Right lobe of liver (tissue), 6 donors: Measurements from ENCODE around the gene AP1B1. TPM values are rescaled to one million over a fixed set of nuclear protein-coding genes. Genes with fewer than 3 reads are reported as not detected.

ENCODE experiments used
- ATAC-seq, 4 donors: fragments of 200-7000 bp; cut with Tn5 transposase; one replicate each; pipeline ENCODE4 v1.9.1; 2020; ENCODE audit warnings: mild to moderate bottlenecking in 4 of 4, moderate library complexity in 4 of 4
- DNase-seq, 3 donors: peaks; one replicate each; pipeline ENCODE4 v3.0.0-alpha.2; 2020
- H3K27ac ChIP-seq, 3 donors: fragments of 200-600 bp; one replicate each; pipeline ENCODE4 v1.8.0; 2022
- H3K27me3 ChIP-seq, 2 donors: fragments of 200-600 bp; one replicate each; pipeline ENCODE4 v1.8.0; 2022
- H3K36me3 ChIP-seq, 4 donors: fragments of 200-600 bp; sonication (generic) in 1 of 4; one replicate each; pipeline versions ENCODE4 v1.5.1 to v1.8.0; 2017 to 2022; ENCODE audit warnings: control low read depth in 1 of 4
- H3K4me1 ChIP-seq, 4 donors: fragments of 200-600 bp; sonication (generic) in 1 of 4; one replicate each; pipeline versions ENCODE4 v1.5.1 to v1.8.0; 2017 to 2022; ENCODE audit warnings: control low read depth in 1 of 4
- H3K4me3 ChIP-seq, 3 donors: fragments of 200-600 bp; one replicate each; pipeline ENCODE4 v1.8.0; 2022
- H3K9me3 ChIP-seq, 4 donors: fragments of 200-600 bp; sonication (generic) in 1 of 4; one replicate each; pipeline versions ENCODE4 v1.5.1 to v1.8.0; 2017 to 2022; ENCODE audit warnings: control low read depth in 1 of 4
- POLR2A ChIP-seq: fragments of 450-650 bp; IDR thresholded peaks from one replicate; pipeline ENCODE4 v1.6.1; 2017; ENCODE audit warnings: antibody characterized with exemption, mild to moderate bottlenecking
- whole genome bisulfite sequencing: methylation state at CpG from one replicate; pipeline ENCODE4 v1.1.6; 2018; ENCODE audit warnings: low coverage, low lambda C conversion rate; ENCODE audit not compliant: insufficient coverage; ENCODE audit errors: missing lambda C conversion rate; 5-methylcytosine and 5-hydroxymethylcytosine counted together
- intact Hi-C, 2 donors: fragments of 100-400 bp; cut with DNase I; formaldehyde crosslinking; loops; one replicate each; pipeline versions ENCODE4 v1.11.2 to v1.14.1; 2022
- total RNA-seq, 6 experiments: library from RNA; depleted of rRNA in 2 of 6; stranded (reverse); fragments of >200 nt in 2 of 6; fragmentation: NEBNext Ultra II Directional in 3 of 6; extraction: Animal tissue kit (Norgen Biotek cat#: 25700) in 3 of 6; gene quantifications; one replicate each; pipeline versions ENCODE4 v1.1.0 to v1.2.4, GENCODE V29; 2016 to 2023
- TF ChIP-seq, protein P1 (sequence below), 4 donors: fragments of 200-600 bp in 3 of 4; fragments of 450-650 bp in 1 of 4; IDR thresholded peaks; one replicate each; pipeline versions ENCODE4 v1.5.1 to v1.8.0; 2016 to 2022; ENCODE audit warnings: antibody characterized with exemption in 4 of 4, mild to moderate bottlenecking in 2 of 4
- donor health status: DM: no; HTN: yes; CAD: no.
- donor health status: DM: no; HTN: no; CAD: no.
- donor health status: DM: no; HTN: no; CAD: no.
- donor health status: DM: no; HTN: yes; CAD: no.
- donor health status: DM: no; HTN: yes; CAD: no.

The AP1B1 gene
- total RNA-seq, 6 experiments from 2014 or later: 35.7 to 63.2 (median 44.4) TPM

DNA sequence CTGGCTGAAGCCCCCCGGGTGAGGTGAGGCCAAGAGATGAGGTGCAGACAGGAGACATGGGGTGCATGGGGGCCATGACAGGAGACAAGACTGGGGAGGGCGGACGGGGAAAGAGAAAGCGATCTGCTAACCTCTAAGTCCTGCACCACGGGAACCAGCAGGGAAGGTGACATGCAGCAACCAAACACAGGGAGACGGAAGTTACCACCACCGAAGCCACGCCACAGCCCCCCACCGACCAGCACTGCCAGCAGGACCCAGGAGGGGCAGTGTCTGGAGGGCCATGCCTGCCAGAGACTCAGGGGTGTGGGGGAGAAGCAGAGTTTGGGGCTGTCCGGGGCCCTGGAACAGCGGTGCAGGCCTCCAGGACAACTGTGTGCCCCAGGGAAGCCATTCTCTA is 58.8 kb downstream of the AP1B1 start:
- Histone ChIP-seq H3K9me3 (no peaks in the 10 kb centered on the region), H3K4me1 (peaks cover 0 to 5% (median 2%) of the 10 kb centered on the region in 4 donors), H3K27ac (no peak overlapping the region), H3K36me3 (peaks cover 0 to 57% (median 8%) of the 10 kb centered on the region in 4 donors), H3K27me3 (no peaks in the 10 kb centered on the region), H3K4me3 (no peak overlapping the region)
- TF ChIP-seq, protein P1, sequence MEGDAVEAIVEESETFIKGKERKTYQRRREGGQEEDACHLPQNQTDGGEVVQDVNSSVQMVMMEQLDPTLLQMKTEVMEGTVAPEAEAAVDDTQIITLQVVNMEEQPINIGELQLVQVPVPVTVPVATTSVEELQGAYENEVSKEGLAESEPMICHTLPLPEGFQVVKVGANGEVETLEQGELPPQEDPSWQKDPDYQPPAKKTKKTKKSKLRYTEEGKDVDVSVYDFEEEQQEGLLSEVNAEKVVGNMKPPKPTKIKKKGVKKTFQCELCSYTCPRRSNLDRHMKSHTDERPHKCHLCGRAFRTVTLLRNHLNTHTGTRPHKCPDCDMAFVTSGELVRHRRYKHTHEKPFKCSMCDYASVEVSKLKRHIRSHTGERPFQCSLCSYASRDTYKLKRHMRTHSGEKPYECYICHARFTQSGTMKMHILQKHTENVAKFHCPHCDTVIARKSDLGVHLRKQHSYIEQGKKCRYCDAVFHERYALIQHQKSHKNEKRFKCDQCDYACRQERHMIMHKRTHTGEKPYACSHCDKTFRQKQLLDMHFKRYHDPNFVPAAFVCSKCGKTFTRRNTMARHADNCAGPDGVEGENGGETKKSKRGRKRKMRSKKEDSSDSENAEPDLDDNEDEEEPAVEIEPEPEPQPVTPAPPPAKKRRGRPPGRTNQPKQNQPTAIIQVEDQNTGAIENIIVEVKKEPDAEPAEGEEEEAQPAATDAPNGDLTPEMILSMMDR (IDR thresholded peaks at IDR 0.05): no peak
- no peak for TF ChIP-seq POLR2A
- DNase-seq (no peak), ATAC-seq (no peak)
- 88% methylated on average over 1 of the region's 11 CpGs for WGBS
- intact Hi-C loops: no loop called here

- Histone ChIP-seq H3K27me3 (no peaks in the 10 kb centered on the region), H3K9me3 (no peaks in the 10 kb centered on the region), H3K4me1 (no peaks in the 10 kb centered on the region), H3K4me3 (no peak overlapping the region), H3K27ac (no peak overlapping the region), H3K36me3 (peaks cover 0 to 54% (median 8%) of the 10 kb centered on the region in 4 donors)
- DNase-seq (no peak), ATAC-seq (no peak)
- intact Hi-C loops: no loop called here
- WGBS: 92% methylated on average over 7 of the region's 34 CpGs
- TF ChIP-seq POLR2A: no peak
- TF ChIP-seq, protein P1 (IDR thresholded peaks at IDR 0.05): no peak
Measured at GRCh38 chr22:29328566-29329500, 59.5 kb downstream of the AP1B1 start.

DNA sequence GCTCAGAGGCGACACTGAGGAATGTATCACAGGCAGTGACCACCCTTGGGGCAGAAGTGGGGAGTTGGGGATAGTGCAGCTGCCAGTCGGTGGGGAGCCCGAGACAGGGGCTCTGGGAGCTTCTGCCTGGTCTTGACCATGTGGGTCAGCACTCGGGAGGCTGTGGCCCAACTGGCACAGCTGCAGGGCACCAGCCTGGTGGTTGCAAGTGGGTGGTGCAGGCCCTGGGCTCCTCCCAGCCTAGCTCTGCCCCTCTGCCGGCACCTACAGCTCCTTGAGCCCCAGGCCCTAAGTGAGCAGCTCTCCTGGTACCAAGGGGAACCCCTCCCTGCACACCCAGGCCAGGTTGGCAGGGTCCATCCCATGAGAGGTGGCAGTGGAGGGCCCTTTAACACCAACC is 60.3 kb downstream of the AP1B1 start:
- intact Hi-C loops: no loop called here
- H3K27ac ChIP-seq: no peak overlapping the region
- TF ChIP-seq, protein P1 (IDR thresholded peaks at IDR 0.05): no peak
- TF ChIP-seq POLR2A: no peak
- no peaks in the 10 kb centered on the region for H3K9me3 ChIP-seq
- 80% methylated on average over 1 of the region's 5 CpGs for WGBS
- peaks cover 0 to 47% (median 8%) of the 10 kb centered on the region in 4 donors for H3K36me3 ChIP-seq
- DNase-seq: no peak
- no peak overlapping the region for H3K4me3 ChIP-seq
- no peaks in the 10 kb centered on the region for H3K4me1 ChIP-seq
- no peak for ATAC-seq
- no peaks in the 10 kb centered on the region for H3K27me3 ChIP-seq

DNA sequence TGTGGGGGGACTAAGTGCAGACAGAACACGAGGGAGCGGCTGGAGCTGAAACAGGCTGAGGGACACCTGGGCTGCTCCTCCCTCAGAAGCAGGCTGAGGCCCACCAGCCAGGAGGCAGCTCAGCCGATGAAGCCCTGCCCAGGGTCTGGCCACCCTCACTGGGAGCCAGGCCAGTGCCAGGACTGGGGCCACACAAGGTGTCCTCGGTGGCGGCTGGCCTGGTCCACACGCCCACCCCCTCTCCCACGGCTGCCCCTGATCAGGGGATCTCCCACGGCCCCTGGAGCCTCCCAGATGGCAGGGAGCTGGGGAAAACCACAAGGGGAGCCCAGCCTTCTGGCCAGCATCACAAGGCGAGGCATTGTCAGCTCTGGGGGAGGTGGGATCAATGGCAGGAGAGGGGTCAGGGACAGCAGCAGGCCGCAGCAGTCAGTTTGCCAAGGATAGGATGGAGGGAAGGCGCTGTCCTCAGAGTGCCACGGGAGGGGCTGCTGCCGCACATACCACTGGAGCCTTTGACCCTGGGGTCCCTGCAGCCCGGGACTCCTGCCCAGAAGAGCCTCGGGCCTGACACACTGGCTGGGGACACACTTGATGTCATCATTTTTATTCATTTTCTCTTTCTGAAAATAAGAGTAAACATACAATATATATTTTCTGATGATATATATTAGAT is 61.1 kb downstream of the AP1B1 start:
- Histone ChIP-seq H3K36me3 (peaks cover 0 to 47% (median 8%) of the 10 kb centered on the region in 4 donors), H3K27ac (no peak overlapping the region), H3K9me3 (no peaks in the 10 kb centered on the region), H3K4me3 (no peak overlapping the region), H3K27me3 (no peaks in the 10 kb centered on the region), H3K4me1 (no peaks in the 10 kb centered on the region)
- DNase-seq: no peak
- intact Hi-C loops: no loop called here
- 96% methylated on average over 3 of the region's 15 CpGs for WGBS
- TF ChIP-seq, protein P1 (IDR thresholded peaks at IDR 0.05): no peak
- no peak for TF ChIP-seq POLR2A
- ATAC-seq: peak in 2 of 4 donors; percentile 7 to 13
